C1 segment of cervical spinal cord (tissue), 14 donors: ENCODE results near the gene RREB1.
A peak's percentile ranks its signal among the peaks of the same experiment; 100 is the strongest.

ENCODE experiments used
- DNase-seq, 14 donors: peaks; one replicate each; lab custom pipeline; 2025; lab: John Stamatoyannopoulos, UW

Gene RREB1

GRCh38 chr6:7243179-7243981, 135.6 kb downstream of the RREB1 start:
- peak in 6 of 14 donors; percentile 9 to 61 (median 14) for DNase-seq

DNA sequence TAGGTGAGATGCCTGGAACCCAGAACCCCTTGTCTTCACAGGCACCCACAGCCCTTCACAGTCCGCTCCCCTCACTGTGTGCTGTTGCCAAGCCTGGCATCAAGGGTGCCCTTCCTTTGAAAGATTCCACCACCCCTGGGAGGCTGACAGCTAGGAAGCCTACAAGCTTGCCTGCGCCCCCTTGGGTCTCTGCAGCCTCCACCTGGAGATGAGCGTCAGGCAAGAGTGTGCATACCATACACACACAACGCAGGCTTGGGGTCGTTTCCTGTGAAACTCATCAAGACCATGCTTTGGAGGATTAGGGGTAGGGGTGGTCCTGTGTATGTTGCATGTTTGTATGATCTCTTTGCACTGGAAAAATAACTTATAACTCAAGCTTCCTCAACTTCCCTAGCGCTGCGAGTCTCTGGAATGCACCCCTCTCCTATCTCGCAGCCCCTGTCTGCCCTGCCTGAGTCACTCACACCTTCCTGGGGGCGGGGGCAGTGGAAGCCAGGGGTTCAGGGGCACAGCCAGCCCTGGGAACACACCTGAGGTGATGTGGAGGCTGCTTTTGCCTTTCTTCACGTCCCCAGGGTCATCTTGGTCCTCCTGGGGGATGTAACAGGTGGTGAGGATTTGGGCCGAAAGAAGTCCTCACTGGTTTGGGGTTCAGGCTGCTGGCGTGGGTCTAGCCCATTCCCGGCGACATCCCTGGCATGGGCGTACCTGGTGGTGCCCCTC, 138.1 kb downstream of the RREB1 start:
- DNase-seq: no peak

- no peak for DNase-seq
Measured at GRCh38 chr6:7246401-7247178, 138.8 kb downstream of the RREB1 start.

GRCh38 chr6:7247179-7247456, 139.4 kb downstream of the RREB1 start:
- DNase-seq: no peak

DNA sequence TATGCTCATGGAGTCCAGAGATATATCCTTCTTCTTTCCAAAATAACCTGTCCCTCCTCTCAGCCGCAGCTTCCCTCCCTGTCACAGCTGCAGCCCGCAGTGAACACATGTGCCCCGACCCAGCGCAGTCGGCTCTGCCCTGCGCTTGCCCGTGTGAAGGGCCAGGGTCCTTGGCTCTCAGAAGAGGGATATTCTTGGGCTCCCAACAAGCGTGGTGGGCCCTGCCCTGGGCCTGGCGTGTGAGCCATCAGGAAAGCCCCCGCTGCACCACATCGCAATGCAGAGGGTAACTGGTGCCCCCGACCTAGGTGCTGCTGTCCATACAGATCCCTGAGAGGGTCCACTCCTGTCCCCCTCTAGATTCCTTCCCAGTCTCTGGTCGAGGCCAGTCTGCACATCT, 140.1 kb downstream of the RREB1 start:
- DNase-seq: no peak

- no peak for DNase-seq
Measured at GRCh38 chr6:7249391-7249790, 141.6 kb downstream of the RREB1 start.

GRCh38 chr6:7249946-7250643, 142.3 kb downstream of the RREB1 start:
- DNase-seq: no peak

GRCh38 chr6:7250812-7251211, 143.1 kb downstream of the RREB1 start:
- no peak for DNase-seq

- DNase-seq: no peak
Measured at GRCh38 chr6:7251646-7252260, 144.0 kb downstream of the RREB1 start.

DNA sequence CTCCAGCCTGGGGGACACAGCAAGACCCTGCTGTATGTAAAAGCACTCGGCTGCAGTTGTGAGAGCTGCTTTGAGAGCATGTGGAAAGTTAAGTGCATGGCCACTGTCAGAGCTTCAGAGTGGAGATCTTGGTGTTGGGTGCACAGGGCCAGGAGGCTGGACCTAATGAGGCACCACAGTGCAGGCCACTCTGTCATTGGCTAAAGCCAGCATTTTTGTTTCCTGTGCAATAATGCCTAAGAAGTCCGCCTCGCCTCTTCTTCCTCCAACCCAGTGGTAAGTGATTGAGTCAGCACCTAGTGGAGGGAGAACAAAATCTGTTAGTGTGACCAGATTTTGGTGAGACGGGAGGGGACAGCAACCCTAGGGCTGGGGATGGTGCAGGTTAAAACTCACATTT, 144.6 kb downstream of the RREB1 start:
- no peak for DNase-seq

DNA sequence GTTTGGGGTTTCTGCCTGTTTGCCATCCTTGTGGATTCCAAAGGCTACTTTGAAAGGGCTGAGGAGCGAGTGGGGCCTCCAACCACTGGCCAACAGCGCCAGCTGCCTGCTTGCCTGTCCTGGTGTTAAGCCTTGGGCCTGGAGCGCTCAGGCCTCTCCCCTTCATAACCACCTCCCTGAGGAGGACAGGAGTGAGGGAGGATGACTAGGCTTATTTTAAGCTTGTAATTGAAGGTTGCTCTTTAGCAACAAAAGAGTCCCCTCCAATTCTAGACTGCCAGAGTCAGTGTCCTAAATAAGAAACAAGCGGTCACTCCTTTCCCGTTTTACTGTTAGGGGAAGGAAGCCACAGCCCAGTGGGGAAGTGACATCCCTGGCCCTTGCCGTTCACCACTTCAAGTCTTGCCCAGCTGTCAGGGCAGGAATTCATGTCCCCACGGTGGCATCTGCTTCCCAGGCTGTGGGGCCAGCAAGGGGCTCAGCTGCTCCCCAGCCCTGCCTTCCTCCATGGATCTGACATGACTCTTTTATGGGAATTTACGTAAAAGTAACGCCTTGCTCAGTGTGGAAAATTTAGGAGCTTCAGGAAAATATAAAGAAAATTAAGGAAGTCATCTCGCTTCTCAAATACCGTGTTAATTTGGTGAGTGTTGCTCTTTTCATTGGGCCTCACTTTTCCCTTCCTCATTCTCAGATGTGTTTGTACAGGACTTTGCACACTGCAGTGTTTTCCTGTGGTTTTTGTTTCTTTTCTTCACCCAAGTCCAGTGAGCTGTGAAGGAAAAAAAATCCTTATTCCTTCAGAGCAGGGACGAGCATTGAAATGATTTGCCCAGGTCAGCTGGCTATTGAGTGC, 147.4 kb downstream of the RREB1 start:
- peak in 4 of 14 donors; percentile 16 to 35 (median 25) for DNase-seq

GRCh38 chr6:7255918-7256317, 148.2 kb downstream of the RREB1 start:
- no peak for DNase-seq

DNA sequence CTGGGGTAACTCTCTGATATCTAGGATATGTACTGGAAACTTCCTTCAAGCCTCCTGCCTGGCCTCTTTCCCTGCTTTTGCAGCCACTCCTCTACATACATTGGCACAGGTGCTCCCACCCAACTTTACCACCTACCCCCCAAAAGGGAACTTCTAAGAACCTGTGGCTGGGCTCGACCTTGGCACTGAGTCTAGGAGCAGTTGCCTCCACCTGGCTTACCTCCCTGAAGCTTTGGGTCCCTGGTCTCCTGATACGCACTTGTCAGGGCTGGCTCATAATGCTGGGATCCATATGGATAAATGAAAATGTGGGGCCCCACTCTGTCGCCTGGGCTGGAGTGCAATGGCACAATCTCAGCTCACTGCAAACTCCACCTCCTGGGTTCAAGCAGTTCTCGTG, 149.0 kb downstream of the RREB1 start:
- DNase-seq: no peak

DNA sequence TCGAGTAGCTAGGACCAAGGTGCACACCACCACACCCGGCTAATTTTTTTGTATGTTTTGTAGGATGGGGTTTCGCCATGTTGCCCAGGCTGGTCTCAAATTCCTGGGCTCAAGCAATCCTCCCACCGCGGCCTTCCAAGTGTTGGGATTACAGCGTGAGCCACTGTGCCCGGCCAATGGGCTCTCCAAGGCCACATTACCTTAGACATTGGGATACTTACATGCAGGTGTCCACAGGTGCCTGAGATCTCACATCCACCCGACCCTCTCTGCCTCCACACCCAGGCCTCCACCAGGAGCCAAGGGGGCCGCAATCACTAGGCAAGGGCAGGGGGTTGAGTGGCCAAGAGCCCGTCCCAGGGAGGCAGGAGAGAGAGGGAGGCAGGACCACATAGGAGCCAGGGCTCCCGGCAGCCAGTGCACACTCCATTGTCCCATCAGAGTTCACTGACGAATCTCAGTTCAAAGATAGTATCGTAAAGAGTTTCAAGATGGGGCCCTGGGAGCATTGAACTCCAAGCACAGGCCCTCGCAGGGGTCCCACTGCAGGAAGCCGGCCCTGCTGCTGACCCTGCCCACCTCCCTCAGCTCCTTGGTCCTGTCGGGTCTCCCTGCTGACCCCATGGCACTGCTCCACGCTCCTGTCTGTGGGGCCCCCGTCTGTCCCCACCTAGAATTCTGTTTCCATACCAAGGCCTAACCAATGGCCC, 149.9 kb downstream of the RREB1 start:
- DNase-seq: no peak

GRCh38 chr6:7258231-7258763, 150.5 kb downstream of the RREB1 start:
- no peak for DNase-seq

GRCh38 chr6:7260291-7261031, 152.7 kb downstream of the RREB1 start:
- DNase-seq: no peak

DNA sequence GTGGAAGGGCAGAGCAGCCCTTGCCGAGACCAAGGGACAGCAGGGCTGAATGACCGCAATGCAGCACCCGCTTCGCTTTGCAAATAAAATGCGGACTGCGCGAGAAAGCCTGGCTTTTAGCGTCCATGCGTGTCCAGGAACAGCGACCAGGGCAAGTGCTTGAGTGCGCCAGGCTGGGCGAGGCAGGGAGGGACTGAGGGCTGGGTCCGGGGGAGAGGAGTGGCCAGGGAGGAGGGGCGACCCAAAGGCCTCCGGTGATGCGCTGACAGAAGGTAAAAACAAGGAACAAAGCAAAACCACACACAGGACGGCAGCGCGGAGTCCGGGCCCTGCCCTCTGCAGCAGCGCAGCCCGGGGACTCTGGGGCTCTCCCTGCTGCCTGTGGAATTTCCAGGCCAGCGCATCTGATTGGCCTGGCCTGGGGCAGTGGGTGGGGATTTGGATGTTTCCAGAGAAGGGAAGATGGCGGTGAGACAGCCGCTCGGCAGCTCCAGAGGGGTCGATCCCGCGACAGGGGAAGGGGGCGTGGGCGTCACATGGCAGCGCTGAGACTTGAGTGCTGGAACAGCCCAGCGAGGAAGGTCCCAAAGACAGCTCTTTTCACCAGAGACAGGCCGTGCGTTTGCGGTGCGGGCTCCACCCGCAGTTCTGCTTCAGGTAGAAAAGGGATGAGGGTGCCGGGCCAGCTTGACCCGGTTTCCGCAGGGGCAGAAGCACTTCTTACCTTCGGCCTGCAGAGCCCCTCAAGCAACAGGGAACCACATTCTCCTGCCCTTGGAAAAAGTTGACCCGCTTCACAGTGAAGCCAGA, 153.5 kb downstream of the RREB1 start:
- DNase-seq: peak; percentile 28 to 87 (median 70)
